Caco-2 (cell line): Measurements from ENCODE around the gene ATP5PD. TPM values are rescaled to one million over a fixed set of nuclear protein-coding genes. Genes with fewer than 3 reads are reported as not detected.
A peak's percentile ranks its signal among the peaks of the same experiment; 100 is the strongest.

Experiments
- BruUV-seq: library from RNA; stranded (reverse); fragments of 400-500 nt; replicated peaks from 2 replicates; lab custom pipeline; 2021; lab: Mats Ljungman, UMichigan
- CTCF ChIA-PET: fragments of 300-600 bp; sonication (Branson Sonifier 250); formaldehyde crosslinking; loops from one replicate; lab custom pipeline; 2022; ENCODE audit warnings: antibody characterized with exemption; lab: Charles Lee
- POLR2A ChIA-PET: fragments of 300-600 bp; sonication (Branson Sonifier 250); formaldehyde crosslinking; loops from one replicate; lab custom pipeline; 2022; ENCODE audit warnings: antibody characterized with exemption; lab: Charles Lee
- DNase-seq, 2 experiments: peaks; one replicate each; pipeline versions ENCODE4 v3.0.0 to v3.0.0-alpha.2; 2020 to 2022
- H3K27me3 ChIP-seq: replicated peaks from 2 replicates; pipeline ENCODE4 v1.6.0; 2011; ENCODE audit warnings: low read length; ENCODE audit not compliant: control insufficient read depth, insufficient read depth
- H3K36me3 ChIP-seq: 2 replicates; pipeline ENCODE4 v1.5.1; 2011; ENCODE audit warnings: low read length; ENCODE audit not compliant: control insufficient read depth, insufficient read depth
- H3K4me1 ChIP-seq: fragments of 250-450 bp; sonication (Bioruptor Pico); 2 replicates; pipeline ENCODE4 v1.5.1; 2020; ENCODE audit warnings: mild to moderate bottlenecking
- H3K4me3 ChIP-seq: 2 replicates; pipeline ENCODE4 v1.5.1; 2011; ENCODE audit warnings: low read depth, mild to moderate bottlenecking, control low read depth, low read length
- H3K9me3 ChIP-seq: fragments of 250-450 bp; sonication (Bioruptor Pico); 2 replicates; pipeline ENCODE4 v1.5.1; 2020; ENCODE audit warnings: mild to moderate bottlenecking, moderate library complexity
- H3K27ac Mint-ChIP-seq: one replicate; pipeline ENCODE4 v1.8.0; 2022; ENCODE audit warnings: mixed read lengths; ENCODE audit not compliant: unreplicated experiment
- H3K27me3 Mint-ChIP-seq: one replicate; pipeline ENCODE4 v1.8.0; 2022; ENCODE audit warnings: mixed read lengths; ENCODE audit not compliant: insufficient read depth, unreplicated experiment
- H3K36me3 Mint-ChIP-seq: one replicate; pipeline ENCODE4 v1.8.0; 2022; ENCODE audit warnings: mild to moderate bottlenecking, mixed read lengths; ENCODE audit not compliant: insufficient read depth, unreplicated experiment
- H3K4me1 Mint-ChIP-seq: one replicate; pipeline ENCODE4 v1.8.0; 2022; ENCODE audit warnings: low read depth, mixed read lengths; ENCODE audit not compliant: unreplicated experiment
- H3K4me3 Mint-ChIP-seq: one replicate; pipeline ENCODE4 v1.8.0; 2022; ENCODE audit warnings: mild to moderate bottlenecking, moderate library complexity, mixed read lengths; ENCODE audit not compliant: unreplicated experiment
- H3K9me3 Mint-ChIP-seq: one replicate; pipeline ENCODE4 v1.8.0; 2022; ENCODE audit warnings: mixed read lengths; ENCODE audit not compliant: unreplicated experiment
- CTCF ChIP-seq, 2 experiments: fragments of 200-600 bp in 1 of 2; IDR thresholded peaks; 1 replicate in 1 of 2; 2 replicates in 1 of 2; pipeline versions ENCODE4 v1.5.1 to v1.8.0; 2011 to 2022; ENCODE audit warnings: antibody characterized with exemption in 1 of 2, control low read depth in 1 of 2, inconsistent platforms in 1 of 2, low read depth in 1 of 2, low read length in 1 of 2, mild to moderate bottlenecking in 1 of 2, moderate library complexity in 1 of 2; ENCODE audit not compliant: insufficient read depth in 1 of 2, severe bottlenecking in 1 of 2, unreplicated experiment in 1 of 2
- intact Hi-C: fragments of 100-400 bp; cut with micrococcal nuclease; formaldehyde crosslinking; loops from one replicate; pipeline ENCODE4 v1.10.0; 2022; ENCODE audit not compliant: unreplicated experiment
- total RNA-seq: library from RNA; stranded (reverse); gene quantifications from 2 replicates; pipeline ENCODE4 v1.2.3, GENCODE V29; 2022

The ATP5PD gene
- total RNA-seq, 1 experiment from 2014 or later: 316 TPM

DNA sequence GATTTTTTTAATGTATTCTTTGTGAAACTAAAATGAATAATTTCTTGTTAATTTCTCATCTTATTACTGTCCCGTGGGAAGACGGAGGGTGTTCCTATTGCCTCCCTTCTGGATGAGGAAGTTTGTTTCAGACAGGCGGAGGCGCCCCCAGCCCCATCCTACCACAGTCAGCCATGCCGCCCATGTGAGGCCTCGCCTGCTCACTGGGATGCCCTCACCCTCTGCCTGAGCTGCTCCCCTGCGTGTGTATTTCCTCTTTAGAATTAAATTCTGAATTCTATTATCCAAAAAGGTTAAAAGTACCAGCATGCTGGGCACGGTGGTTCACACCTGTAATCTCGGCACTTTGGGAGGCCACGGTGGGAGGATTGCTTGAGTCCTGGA is 14.3 kb upstream of the ATP5PD start:
- ChIA-PET POLR2A (no interaction called here), CTCF (interaction anchor here (0.5 to 2.6 kb wide), 4 partner anchors 49 to 794 kb away, joined by 4 to 31 read pairs (median 12); partner anchors contain the start of genes ARMC7 and WBP2)
- DNase-seq: no peak
- no peaks in the 10 kb centered on the region for H3K27me3 Mint-ChIP-seq
- H3K4me3 ChIP-seq: no peak overlapping the region
- H3K4me3 Mint-ChIP-seq: no peak overlapping the region
- intact Hi-C loops: no loop called here
- no peaks in the 10 kb centered on the region for H3K9me3 Mint-ChIP-seq
- H3K9me3 ChIP-seq: no peaks in the 10 kb centered on the region
- no peak for TF ChIP-seq CTCF (IDR thresholded peaks at IDR 0.05; ENCODE audit: insufficient read depth in 1 of 2, low read depth in 1 of 2, low read length in 1 of 2, severe bottlenecking in 1 of 2, unreplicated experiment in 1 of 2)
- H3K36me3 Mint-ChIP-seq: peaks cover 65% of the 10 kb centered on the region
- H3K27ac Mint-ChIP-seq: no peak overlapping the region
- no TSS peak for BruUV-seq
- peaks cover 5% of the 10 kb centered on the region for H3K36me3 ChIP-seq
- no peaks in the 10 kb centered on the region for H3K27me3 ChIP-seq
- H3K4me1 ChIP-seq: 0 out of 2 replicates have a peak, but pooled peaks cover 9% of the 10 kb centered on the region
- peaks cover 9% of the 10 kb centered on the region for H3K4me1 Mint-ChIP-seq

DNA sequence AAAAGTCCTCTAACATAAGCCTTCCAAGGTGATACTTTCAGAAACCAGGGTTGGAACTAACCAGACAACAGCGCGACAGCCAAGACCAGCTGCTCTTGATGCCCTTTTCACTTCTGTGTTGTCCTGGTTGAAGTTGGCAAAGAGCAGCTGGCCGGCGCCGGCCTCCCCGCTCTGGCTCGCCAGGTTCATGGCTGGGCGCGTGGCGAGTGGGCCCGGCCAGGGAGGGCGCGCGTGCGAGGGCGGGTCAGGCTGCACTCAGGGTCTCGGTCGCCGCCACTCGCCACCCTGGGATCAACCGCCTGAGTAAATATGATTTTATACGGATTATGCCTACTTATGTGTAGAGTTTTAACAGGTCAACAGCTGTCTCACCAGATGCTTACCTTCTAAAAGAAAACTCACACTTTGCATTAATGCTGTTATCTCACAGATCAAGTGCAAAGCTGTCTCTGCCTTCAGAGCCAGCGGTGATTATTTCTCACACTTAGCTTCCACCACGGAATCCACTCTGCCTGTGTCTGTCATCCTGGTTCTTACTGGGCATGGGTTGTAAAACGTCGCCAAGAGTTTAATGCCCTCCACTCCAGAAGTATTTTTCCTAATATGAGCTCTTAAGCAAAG is 13.8 kb upstream of the ATP5PD start:
- Mint-ChIP-seq H3K9me3 (no peaks in the 10 kb centered on the region), H3K27ac (no peak overlapping the region), H3K27me3 (no peaks in the 10 kb centered on the region), H3K4me1 (peaks cover 9% of the 10 kb centered on the region), H3K36me3 (peaks cover 65% of the 10 kb centered on the region), H3K4me3 (no peak overlapping the region)
- no TSS peak for BruUV-seq
- no peak for DNase-seq
- ChIA-PET CTCF (interaction anchor here (0.6 to 2.6 kb wide), 24 partner anchors 9 to 187 kb away, joined by 3 to 31 read pairs (median 8); partner anchors contain the start of genes ARMC7, FDXR, MRPL58 and NT5C), POLR2A (interaction anchor here (0.6 to 1.0 kb wide), 5 partner anchors 16 to 235 kb away, joined by 3 to 8 read pairs (median 4); partner anchors contain the start of gene SUMO2)
- Histone ChIP-seq H3K27me3 (no peaks in the 10 kb centered on the region), H3K4me3 (no peak overlapping the region), H3K9me3 (no peaks in the 10 kb centered on the region), H3K4me1 (peaks cover 9% of the 10 kb centered on the region; the same call in 1 of the 2 replicates), H3K36me3 (peaks cover 5% of the 10 kb centered on the region)
- TF ChIP-seq CTCF (IDR thresholded peaks at IDR 0.05; ENCODE audit: insufficient read depth in 1 of 2, low read depth in 1 of 2, low read length in 1 of 2, severe bottlenecking in 1 of 2, unreplicated experiment in 1 of 2): no peak
- intact Hi-C loops: loop anchor here (1.0 kb wide), 1 partner anchor 71 kb away; the partner anchor contains the start of gene NT5C

GRCh38 chr17:75059369-75060345 is 12.9 kb upstream of the ATP5PD start:
- H3K4me3 Mint-ChIP-seq: no peak overlapping the region
- no peak overlapping the region for H3K27ac Mint-ChIP-seq
- peaks cover 67% of the 10 kb centered on the region for H3K36me3 Mint-ChIP-seq
- Histone ChIP-seq H3K9me3 (no peaks in the 10 kb centered on the region), H3K36me3 (peaks cover 5% of the 10 kb centered on the region), H3K27me3 (no peaks in the 10 kb centered on the region), H3K4me1 (peaks cover 13% of the 10 kb centered on the region; the same call in 1 of the 2 replicates), H3K4me3 (no peak overlapping the region)
- H3K9me3 Mint-ChIP-seq: no peaks in the 10 kb centered on the region
- peak; percentile 49 to 53 for TF ChIP-seq CTCF (IDR thresholded peaks at IDR 0.05; ENCODE audit: insufficient read depth in 1 of 2, low read depth in 1 of 2, low read length in 1 of 2, severe bottlenecking in 1 of 2, unreplicated experiment in 1 of 2)
- peaks cover 9% of the 10 kb centered on the region for H3K4me1 Mint-ChIP-seq
- no peaks in the 10 kb centered on the region for H3K27me3 Mint-ChIP-seq
- no TSS peak for BruUV-seq
- CTCF ChIA-PET: interaction anchor here (0.6 to 2.6 kb wide), 34 partner anchors 10 to 226 kb away, joined by 3 to 31 read pairs (median 5); partner anchors contain the start of genes ARMC7, CDR2L, FDXR and JPT1
- intact Hi-C loops: loop anchor here (1.0 kb wide), 1 partner anchor 72 kb away; the partner anchor contains the start of gene NT5C
- POLR2A ChIA-PET: interaction anchor here (0.5 to 1.0 kb wide), 7 partner anchors 17 to 234 kb away, joined by 3 to 8 read pairs (median 4); partner anchors contain the start of gene SUMO2
- peak in 1 of 2 experiments; percentile 49 for DNase-seq
